PC-3 (cell line): Measurements from ENCODE around the gene PDE11A. TPM values are rescaled to one million over a fixed set of nuclear protein-coding genes. Genes with fewer than 3 reads are reported as not detected.

Experiments used
- ATAC-seq: fragments of 200-7000 bp; cut with Tn5 transposase; 2 replicates; pipeline ENCODE4 v1.9.1; 2020; ENCODE audit warnings: mild to moderate bottlenecking, moderate library complexity
- BruUV-seq: library from RNA; stranded (reverse); fragments of 400-500 nt; replicated peaks from 2 replicates; lab custom pipeline; 2021; lab: Mats Ljungman, UMichigan
- CTCF ChIA-PET: fragments of 300-600 bp; sonication (Branson Sonifier 250); formaldehyde crosslinking; loops from one replicate; lab custom pipeline; 2022; ENCODE audit warnings: antibody characterized with exemption; lab: Charles Lee
- POLR2A ChIA-PET: fragments of 300-600 bp; sonication (Branson Sonifier 250); formaldehyde crosslinking; loops from one replicate; lab custom pipeline; 2022; ENCODE audit warnings: antibody characterized with exemption; ENCODE audit not compliant: unreplicated experiment; lab: Charles Lee
- DNase-seq: peaks from one replicate; pipeline ENCODE4 v3.0.0-alpha.2; 2015
- H2AFZ ChIP-seq: fragments of 300-600 bp; sonication (generic); 2 replicates; pipeline ENCODE4 v1.6.0; 2016; ENCODE audit warnings: antibody characterized with exemption, low read length
- H3F3A ChIP-seq: fragments of 300-600 bp; sonication (generic); one replicate; pipeline ENCODE4 v1.6.0; 2017; ENCODE audit warnings: antibody characterized with exemption, low read length, control low read depth, mild to moderate bottlenecking; ENCODE audit not compliant: unreplicated experiment
- H3K27ac ChIP-seq: fragments of 300-600 bp; sonication (generic); 2 replicates; pipeline ENCODE4 v1.5.1; 2016; ENCODE audit warnings: mild to moderate bottlenecking, low read length
- H3K27me3 ChIP-seq: fragments of 300-600 bp; sonication (generic); 2 replicates; pipeline ENCODE4 v1.6.1; 2016; ENCODE audit warnings: low read length, mixed read lengths
- H3K36me3 ChIP-seq: fragments of 300-600 bp; sonication (generic); 2 replicates; pipeline ENCODE4 v1.6.1; 2016; ENCODE audit warnings: low read depth, mixed run types, low read length, mixed read lengths
- H3K4me1 ChIP-seq: fragments of 300-600 bp; sonication (generic); 2 replicates; pipeline ENCODE4 v1.5.1; 2016; ENCODE audit warnings: low read length; ENCODE audit not compliant: insufficient read depth
- H3K4me2 ChIP-seq: fragments of 300-600 bp; sonication (generic); 2 replicates; pipeline ENCODE4 v1.6.0; 2016; ENCODE audit warnings: low read length
- H3K4me3 ChIP-seq: fragments of 300-600 bp; sonication (generic); 2 replicates; pipeline ENCODE4 v1.5.1; 2016; ENCODE audit warnings: mild to moderate bottlenecking, low read length, mixed read lengths
- H3K79me2 ChIP-seq: fragments of 300-600 bp; sonication (generic); 2 replicates; pipeline ENCODE4 v1.6.1; 2017; ENCODE audit warnings: low read length, mixed read lengths
- H3K9ac ChIP-seq: fragments of 300-600 bp; sonication (generic); 2 replicates; pipeline ENCODE4 v1.6.0; 2016; ENCODE audit warnings: mild to moderate bottlenecking, low read length
- H3K9me2 ChIP-seq: fragments of 300-600 bp; sonication (generic); replicated peaks from 2 replicates; pipeline ENCODE4 v1.6.1; 2016; ENCODE audit warnings: mixed run types, low read length, mixed read lengths
- H3K9me3 ChIP-seq: fragments of 300-600 bp; sonication (generic); 2 replicates; pipeline ENCODE4 v1.6.1; 2016; ENCODE audit warnings: low read length, mixed read lengths
- H4K20me1 ChIP-seq: fragments of 300-600 bp; sonication (generic); 2 replicates; pipeline ENCODE4 v1.6.1; 2016; ENCODE audit warnings: low read length, mixed read lengths
- EZH2 ChIP-seq: fragments of 300-600 bp; sonication (generic); IDR thresholded peaks from one replicate; pipeline ENCODE4 v1.6.1; 2017; ENCODE audit warnings: antibody characterized with exemption, mild to moderate bottlenecking, low read length; ENCODE audit not compliant: unreplicated experiment
- EZH2phosphoT487 ChIP-seq: fragments of 300-600 bp; sonication (generic); IDR thresholded peaks from 2 replicates; pipeline ENCODE4 v1.6.1; 2018; ENCODE audit warnings: mild to moderate bottlenecking, antibody characterized with exemption, low read length, borderline replicate concordance
- intact Hi-C: fragments of 100-400 bp; cut with micrococcal nuclease; formaldehyde crosslinking; loops from 2 replicates; pipeline ENCODE4 v1.9.0; 2023
- total RNA-seq: library from RNA; depleted of rRNA; stranded (reverse); fragments of >200 nt; gene quantifications from 2 replicates; pipeline ENCODE4 v1.2.3, GENCODE V29; 2014
- TF ChIP-seq, protein P1 (sequence below): fragments of 300-600 bp; sonication (generic); conservative IDR thresholded peaks from 2 replicates; pipeline ENCODE4 v1.5.1; 2017; ENCODE audit warnings: antibody characterized with exemption, low read depth, mild to moderate bottlenecking, low read length

PDE11A gene
- total RNA-seq, 1 experiment from 2014 or later: 0.15 TPM

DNA sequence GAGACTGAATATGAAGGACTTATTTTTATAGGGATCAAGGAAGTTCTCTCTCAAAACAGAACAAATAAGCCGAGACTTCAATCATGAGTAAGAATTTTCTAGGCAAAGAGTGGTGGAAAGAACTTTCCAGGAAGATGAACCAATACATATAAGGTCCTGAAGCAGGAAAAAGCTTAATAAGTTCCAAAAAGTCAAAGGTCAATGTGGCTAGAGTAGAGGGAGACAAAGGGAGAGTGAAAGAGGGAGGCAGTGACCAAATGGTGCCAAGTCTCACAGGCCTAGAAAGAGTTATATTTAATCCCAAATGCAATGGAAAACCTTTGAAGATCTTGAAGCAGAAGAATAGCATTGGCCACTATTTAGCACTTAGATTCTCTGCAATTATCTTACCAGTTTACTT, 56.0 kb downstream of the PDE11A start:
- H3K36me3 ChIP-seq: no peaks in the 10 kb centered on the region

DNA sequence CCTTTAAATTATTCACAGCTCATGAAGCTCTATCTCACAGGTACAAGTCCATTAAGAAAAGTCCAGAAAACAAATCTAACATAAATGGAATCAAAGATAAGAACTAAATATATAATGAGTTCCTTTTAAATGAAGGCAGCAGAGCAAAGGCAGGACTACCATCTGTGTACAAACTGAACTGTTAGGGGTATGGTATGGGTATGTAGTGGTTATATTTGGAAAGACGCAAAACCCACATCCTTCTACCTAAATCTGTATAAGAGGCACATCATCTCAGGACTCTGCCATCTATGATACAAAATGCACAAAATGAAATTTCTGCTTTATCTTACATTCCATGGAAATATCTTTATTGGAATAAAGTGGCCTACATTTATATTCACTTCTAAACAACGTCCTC, 59.9 kb downstream of the PDE11A start:
- Histone ChIP-seq H3K27me3 (peaks cover 23% of the 10 kb centered on the region), H3F3A (no peaks in the 10 kb centered on the region), H4K20me1 (no peaks in the 10 kb centered on the region), H3K27ac (no peak overlapping the region), H3K36me3 (no peaks in the 10 kb centered on the region), H2AFZ (no peak overlapping the region), H3K4me1 (no peaks in the 10 kb centered on the region), H3K9ac (no peak overlapping the region), H3K79me2 (no peaks in the 10 kb centered on the region), H3K9me3 (no peaks in the 10 kb centered on the region), H3K9me2 (no peaks in the 10 kb centered on the region), H3K4me2 (no peak overlapping the region), H3K4me3 (no peak overlapping the region)
- intact Hi-C loops: no loop called here
- BruUV-seq: no TSS peak
- ChIA-PET CTCF (no interaction called here), POLR2A (no interaction called here)
- no peak for ATAC-seq
- no peak for DNase-seq
- TF ChIP-seq EZH2 (no peak), EZH2phosphoT487 (no peak)
- TF ChIP-seq, protein P1, sequence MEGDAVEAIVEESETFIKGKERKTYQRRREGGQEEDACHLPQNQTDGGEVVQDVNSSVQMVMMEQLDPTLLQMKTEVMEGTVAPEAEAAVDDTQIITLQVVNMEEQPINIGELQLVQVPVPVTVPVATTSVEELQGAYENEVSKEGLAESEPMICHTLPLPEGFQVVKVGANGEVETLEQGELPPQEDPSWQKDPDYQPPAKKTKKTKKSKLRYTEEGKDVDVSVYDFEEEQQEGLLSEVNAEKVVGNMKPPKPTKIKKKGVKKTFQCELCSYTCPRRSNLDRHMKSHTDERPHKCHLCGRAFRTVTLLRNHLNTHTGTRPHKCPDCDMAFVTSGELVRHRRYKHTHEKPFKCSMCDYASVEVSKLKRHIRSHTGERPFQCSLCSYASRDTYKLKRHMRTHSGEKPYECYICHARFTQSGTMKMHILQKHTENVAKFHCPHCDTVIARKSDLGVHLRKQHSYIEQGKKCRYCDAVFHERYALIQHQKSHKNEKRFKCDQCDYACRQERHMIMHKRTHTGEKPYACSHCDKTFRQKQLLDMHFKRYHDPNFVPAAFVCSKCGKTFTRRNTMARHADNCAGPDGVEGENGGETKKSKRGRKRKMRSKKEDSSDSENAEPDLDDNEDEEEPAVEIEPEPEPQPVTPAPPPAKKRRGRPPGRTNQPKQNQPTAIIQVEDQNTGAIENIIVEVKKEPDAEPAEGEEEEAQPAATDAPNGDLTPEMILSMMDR: no peak

More for the DNA sequence above, 56.0 kb downstream of the PDE11A start:
- Histone ChIP-seq H3K79me2 (no peaks in the 10 kb centered on the region), H3K4me1 (no peaks in the 10 kb centered on the region), H3K9me2 (no peaks in the 10 kb centered on the region), H3F3A (no peaks in the 10 kb centered on the region), H3K4me3 (no peak overlapping the region), H3K27ac (no peak overlapping the region), H4K20me1 (no peaks in the 10 kb centered on the region), H2AFZ (no peak overlapping the region), H3K9me3 (no peaks in the 10 kb centered on the region), H3K9ac (no peak overlapping the region), H3K4me2 (no peak overlapping the region), H3K27me3 (peaks cover 16% of the 10 kb centered on the region)
- POLR2A ChIA-PET: no interaction called here
- CTCF ChIA-PET: no interaction called here
- ATAC-seq (no peak), DNase-seq (no peak)
- no TSS peak for BruUV-seq
- intact Hi-C loops: no loop called here
- TF ChIP-seq EZH2 (no peak), EZH2phosphoT487 (no peak)
- TF ChIP-seq, protein P1: no peak

DNA sequence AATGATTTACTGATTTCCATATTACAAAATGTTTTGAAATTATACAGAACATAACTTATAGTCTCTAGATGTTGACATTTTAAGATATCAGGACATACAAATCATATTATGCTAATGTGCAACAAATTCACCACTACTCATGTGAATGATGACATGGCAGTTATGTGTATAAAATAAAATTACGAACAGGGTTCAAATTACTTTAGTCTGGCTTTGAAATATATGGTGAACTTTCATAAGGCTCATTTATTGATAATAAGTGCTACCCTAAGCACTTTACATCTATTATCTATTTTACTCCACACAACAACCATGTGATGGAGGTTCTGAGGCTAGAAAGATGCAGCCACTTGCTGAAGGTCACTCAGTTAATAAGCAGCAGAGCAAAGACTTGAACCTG, 62.8 kb downstream of the PDE11A start:
- no peak for DNase-seq
- Histone ChIP-seq H3K4me2 (no peak overlapping the region), H4K20me1 (no peaks in the 10 kb centered on the region), H3K9me3 (no peaks in the 10 kb centered on the region), H3F3A (no peaks in the 10 kb centered on the region), H3K27ac (no peak overlapping the region), H3K4me1 (no peaks in the 10 kb centered on the region), H3K9ac (no peak overlapping the region), H3K36me3 (no peaks in the 10 kb centered on the region), H3K9me2 (no peaks in the 10 kb centered on the region), H2AFZ (no peak overlapping the region), H3K27me3 (peaks cover 32% of the 10 kb centered on the region), H3K79me2 (no peaks in the 10 kb centered on the region), H3K4me3 (no peak overlapping the region)
- no TSS peak for BruUV-seq
- CTCF ChIA-PET: no interaction called here
- TF ChIP-seq, protein P1: no peak
- intact Hi-C loops: no loop called here
- ATAC-seq: no peak
- POLR2A ChIA-PET: no interaction called here
